GM12878 (cell line): Measurements from ENCODE around the gene SLC34A1. TPM values are rescaled to one million over a fixed set of nuclear protein-coding genes. Genes with fewer than 3 reads are reported as not detected.

Source experiments
- ATAC-seq: fragments of 200-7000 bp; cut with Tn5 transposase; 3 replicates; pipeline ENCODE4 v1.9.1; 2020; ENCODE audit warnings: mild to moderate bottlenecking, moderate library complexity
- BruUV-seq: library from RNA; stranded (reverse); fragments of 400-500 nt; replicated peaks from 2 replicates; lab custom pipeline; 2021; lab: Mats Ljungman, UMichigan
- CTCF ChIA-PET: fragments of 300-600 bp; sonication (Branson Sonifier 250); formaldehyde crosslinking; extraction: SDS; loops from one replicate; lab custom pipeline; 2021; ENCODE audit warnings: inconsistent platforms; lab: Yijun Ruan, JAX
- POLR2A ChIA-PET: fragments of 350-600 bp; formaldehyde crosslinking; extraction: SDS; loops from one replicate; lab custom pipeline; 2021; ENCODE audit warnings: inconsistent platforms; lab: Charles Lee
- RAD21 ChIA-PET: fragments of 300-600 bp; sonication (Branson Sonifier 250); formaldehyde crosslinking; loops from one replicate; lab custom pipeline; 2023; ENCODE audit warnings: antibody characterized with exemption; ENCODE audit not compliant: unreplicated experiment; lab: Charles Lee
- SMC1A ChIA-PET: fragments of 300-600 bp; sonication (Branson Sonifier 250); formaldehyde crosslinking; loops from one replicate; lab custom pipeline; 2023; ENCODE audit not compliant: unreplicated experiment, uncharacterized antibody; lab: Charles Lee
- DNase-seq: peaks from one replicate; pipeline ENCODE4 v3.0.0-alpha.2; 2011; ENCODE audit warnings: low read depth, low spot score
- FAIRE-seq: peaks from 3 replicates; lab custom pipeline; 2011; peaks lifted over from hg19 to GRCh38; lab: Jason Lieb, UNC
- H2AFZ ChIP-seq: 2 replicates; pipeline ENCODE4 v1.6.0; 2011; ENCODE audit warnings: low read depth, low read length, control low read depth; ENCODE audit not compliant: control insufficient read depth
- H3K27ac ChIP-seq: 2 replicates; pipeline ENCODE4 v1.5.1; 2011; ENCODE audit warnings: control low read depth; ENCODE audit not compliant: control insufficient read depth, insufficient read depth
- H3K27me3 ChIP-seq, 2 experiments: replicated peaks in 1 of 2; 2 replicates each; pipeline versions ENCODE4 v1.6.0 to v1.6.1; 2011; ENCODE audit warnings: low read length in 1 of 2; ENCODE audit not compliant: control insufficient read depth in 2 of 2, insufficient read depth in 2 of 2
- H3K36me3 ChIP-seq, 2 experiments: 2 replicates each; pipeline ENCODE4 v1.5.1; 2011; ENCODE audit warnings: low read length in 1 of 2; ENCODE audit not compliant: control insufficient read depth in 2 of 2, insufficient read depth in 2 of 2
- H3K4me1 ChIP-seq: 2 replicates; pipeline ENCODE4 v1.6.1; 2011; ENCODE audit warnings: mild to moderate bottlenecking, low read length, moderate library complexity, mixed read lengths; ENCODE audit not compliant: control insufficient read depth, insufficient read depth
- H3K4me2 ChIP-seq: 2 replicates; pipeline ENCODE4 v1.6.0; 2011; ENCODE audit warnings: control low read depth; ENCODE audit not compliant: control insufficient read depth, insufficient read depth
- H3K4me3 ChIP-seq: fragments of 200-600 bp; sonication (generic); 2 replicates; pipeline ENCODE4 v1.5.1; 2016
- H3K79me2 ChIP-seq: 2 replicates; pipeline ENCODE4 v1.6.0; 2011; ENCODE audit warnings: low read length; ENCODE audit not compliant: control insufficient read depth, insufficient read depth
- H3K9ac ChIP-seq: 2 replicates; pipeline ENCODE4 v1.8.0; 2011; ENCODE audit warnings: low read length, control low read depth, mixed read lengths; ENCODE audit not compliant: control insufficient read depth, insufficient read depth
- H3K9me3 ChIP-seq: replicated peaks from 3 replicates; pipeline ENCODE4 v1.5.1; 2011; ENCODE audit warnings: mild to moderate bottlenecking, low read length; ENCODE audit not compliant: control insufficient read depth, insufficient read depth
- H4K20me1 ChIP-seq: 2 replicates; pipeline ENCODE4 v1.6.0; 2011; ENCODE audit not compliant: control insufficient read depth, insufficient read depth
- BACH1 ChIP-seq: fragments of 450-650 bp; IDR thresholded peaks from 2 replicates; pipeline ENCODE4 v1.6.1; 2017; ENCODE audit warnings: mild to moderate bottlenecking, borderline replicate concordance
- BCL11A ChIP-seq: IDR thresholded peaks from 2 replicates; pipeline ENCODE4 v1.6.1; 2011; ENCODE audit warnings: low read depth, low read length
- CREM ChIP-seq: IDR thresholded peaks from 2 replicates; pipeline ENCODE4 v1.6.1; 2014; ENCODE audit warnings: antibody characterized with exemption, low read depth
- EED ChIP-seq: sonication (generic); IDR thresholded peaks from 2 replicates; pipeline ENCODE4 v1.6.1; 2016; ENCODE audit warnings: antibody characterized with exemption, low read depth
- EGR1 ChIP-seq, 2 experiments: IDR thresholded peaks; 1 replicate in 1 of 2; 2 replicates in 1 of 2; pipeline ENCODE4 v1.6.1; 2011 to 2012; ENCODE audit warnings: low read depth in 2 of 2, low read length in 2 of 2, borderline replicate concordance in 1 of 2, mild to moderate bottlenecking in 1 of 2, moderate library complexity in 1 of 2
- FOS ChIP-seq: IDR thresholded peaks from 3 replicates; pipeline ENCODE4 v1.6.1; 2011; ENCODE audit warnings: borderline replicate concordance; ENCODE audit not compliant: insufficient read length; ENCODE audit errors: extremely low read depth
- HDGF ChIP-seq: fragments of 450-650 bp; IDR thresholded peaks from 2 replicates; pipeline ENCODE4 v1.6.1; 2016; ENCODE audit warnings: antibody characterized with exemption
- NBN ChIP-seq: fragments of 450-650 bp; IDR thresholded peaks from 2 replicates; pipeline ENCODE4 v1.6.1; 2016
- NR2F1 ChIP-seq: fragments of 450-650 bp; conservative IDR thresholded peaks from 2 replicates; pipeline ENCODE4 v1.6.1; 2017; ENCODE audit warnings: mild to moderate bottlenecking
- POLR2A ChIP-seq: IDR thresholded peaks from 2 replicates; pipeline ENCODE4 v1.6.1; 2011; ENCODE audit warnings: low read depth, mild to moderate bottlenecking, low read length
- RAD51 ChIP-seq: fragments of 450-650 bp; IDR thresholded peaks from 2 replicates; pipeline ENCODE4 v1.6.1; 2016; ENCODE audit warnings: moderate library complexity, mild to moderate bottlenecking, inconsistent platforms
- SREBF2 ChIP-seq: IDR thresholded peaks from 2 replicates; pipeline ENCODE4 v1.6.1; 2012; ENCODE audit warnings: mild to moderate bottlenecking, low read length
- STAT3 ChIP-seq: IDR thresholded peaks from 2 replicates; pipeline ENCODE4 v1.6.1; 2011; ENCODE audit warnings: low read depth, low read length, improper control_type of control experiment
- SUZ12 ChIP-seq: fragments of 200-600 bp; sonication (generic); IDR thresholded peaks from one replicate; pipeline ENCODE4 v1.6.1; 2018; ENCODE audit warnings: antibody characterized with exemption, mild to moderate bottlenecking; ENCODE audit not compliant: unreplicated experiment
- YY1 ChIP-seq: IDR thresholded peaks from 2 replicates; pipeline ENCODE4 v1.6.1; 2011; ENCODE audit warnings: low read depth, mild to moderate bottlenecking, low read length
- ZBED1 ChIP-seq: IDR thresholded peaks from 2 replicates; pipeline ENCODE4 v1.6.1; 2016; ENCODE audit warnings: borderline replicate concordance
- WGBS: methylation state at CpG from one replicate; pipeline ENCODE4 v1.1.6; 2016; ENCODE audit warnings: low lambda C conversion rate; ENCODE audit not compliant: insufficient replicate concordance, insufficient coverage; ENCODE audit errors: missing lambda C conversion rate; 5-methylcytosine and 5-hydroxymethylcytosine counted together
- in situ Hi-C: fragments of 300-500 bp; cut with MboI; formaldehyde crosslinking; loops from 9 replicates; pipeline ENCODE4 v1.14.3; 2018; ENCODE audit warnings: mixed read lengths
- intact Hi-C: fragments of 100-400 bp; cut with micrococcal nuclease; formaldehyde crosslinking; loops from one replicate; pipeline ENCODE4 v1.14.2; 2022; ENCODE audit not compliant: unreplicated experiment
- polyA plus RNA-seq, 11 experiments: library from polyadenylated mRNA; depleted of rRNA in 4 of 11; unstranded in 6 of 11; stranded (reverse) in 5 of 11; fragments of >200 nt; fragmentation: Nextera tagmentation in 4 of 11; fragmentation: Illumina TruSeq in 1 of 11; extraction: Ambion mirVana in 4 of 11; extraction: Trizol in 1 of 11; gene quantifications; 1 replicate in 1 of 11; 2 replicates in 10 of 11; pipeline versions ENCODE4 v1.2.1 to v1.2.3, GENCODE V29; 2011 to 2016; ENCODE audit warnings: inconsistent platforms in 2 of 11, missing spikeins in 2 of 11, low read depth in 1 of 11
- total RNA-seq, 4 experiments: library from RNA; depleted of rRNA in 3 of 4; stranded (reverse); fragments of >200 nt in 3 of 4; fragmentation: Illumina TruSeq in 1 of 4; extraction: Trizol in 1 of 4; gene quantifications; 2 replicates each; pipeline versions ENCODE4 v1.2.1 to v1.2.3, GENCODE V29; 2013 to 2021
- TF ChIP-seq, protein P1 (sequence below): IDR thresholded peaks from 2 replicates; pipeline ENCODE4 v1.6.1; 2011; ENCODE audit warnings: borderline replicate concordance, low read depth, mild to moderate bottlenecking, moderate library complexity, low read length; ENCODE audit not compliant: insufficient read depth, poor library complexity, severe bottlenecking
- TF ChIP-seq, protein P2 (sequence below): IDR thresholded peaks from 2 replicates; pipeline ENCODE4 v1.6.1; 2012; ENCODE audit warnings: low read depth, low read length, improper control_type of control experiment
- TF ChIP-seq, protein P3 (sequence below): fragments of 450-650 bp; IDR thresholded peaks from 2 replicates; pipeline ENCODE4 v1.6.1; 2017; ENCODE audit warnings: mild to moderate bottlenecking, moderate library complexity

Gene SLC34A1
- total and polyA plus RNA-seq, 10 of the 15 experiments (the other 5 are each of a cell fraction or from before 2014, with no cell fraction given), result 0.03 to 0.14 (median 0.09) TPM; not detected in 2

DNA sequence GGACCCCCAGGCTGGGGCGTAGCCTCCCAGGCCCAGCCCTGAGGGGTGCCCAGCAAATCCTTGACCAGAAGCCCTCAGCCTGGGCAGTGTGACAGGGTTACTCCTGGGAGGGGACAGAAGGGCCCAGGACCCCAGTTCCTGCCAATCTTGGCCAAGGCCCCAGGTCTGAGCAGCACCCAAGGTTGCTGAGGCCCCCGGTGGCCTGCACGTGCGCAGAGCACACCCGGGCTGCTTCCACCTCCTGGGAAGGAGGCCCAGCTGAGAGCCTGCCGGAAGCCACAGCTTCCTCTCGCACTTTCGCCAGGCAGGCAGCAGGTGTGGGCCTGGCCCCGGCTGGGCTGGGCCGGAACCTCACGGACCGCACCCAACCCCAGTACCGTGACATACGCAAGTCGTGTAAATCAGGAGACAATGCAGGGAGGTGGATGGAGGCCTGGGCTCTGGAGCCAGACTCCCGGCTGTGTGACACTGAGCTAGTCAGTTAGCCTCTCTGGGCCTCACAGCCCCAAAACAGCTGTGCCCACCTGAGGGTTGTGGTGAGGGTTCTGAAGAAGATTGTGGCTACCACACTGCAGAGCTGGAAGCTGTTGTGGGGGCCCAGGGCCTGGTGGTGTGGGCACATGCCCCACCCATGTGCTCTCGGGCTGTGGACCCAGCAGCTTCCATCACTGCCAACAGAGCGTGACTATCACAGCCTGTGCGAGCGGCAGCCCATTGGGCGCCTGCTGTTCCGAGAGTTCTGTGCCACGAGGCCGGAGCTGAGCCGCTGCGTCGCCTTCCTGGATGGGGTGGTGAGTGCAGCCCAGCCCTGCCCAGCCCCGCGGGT, 47.3 kb downstream of the SLC34A1 start:
- ChIA-PET RAD21 (interaction anchor here (0.6 to 11.0 kb wide), 14 partner anchors 9 to 122 kb away, joined by 3 to 288 read pairs (median 4); partner anchors contain the start of gene PRR7), POLR2A (interaction anchor here (0.9 to 13.4 kb wide), 8 partner anchors 9 to 168 kb away, joined by 3 to 358 read pairs (median 6); partner anchors contain the start of genes F12, PFN3 and PRR7), SMC1A (interaction anchor here (0.6 to 7.2 kb wide), 11 partner anchors 10 to 632 kb away, joined by 3 to 73 read pairs (median 7); partner anchors contain the start of gene PRR7), CTCF (interaction anchor here (0.6 to 13.2 kb wide), 10 partner anchors 15 to 119 kb away, joined by 3 to 188 read pairs (median 4); partner anchors contain the start of genes PFN3 and PRR7)
- peak; percentile 77 for DNase-seq
- Histone ChIP-seq H2AFZ (no peak overlapping the region), H3K4me2 (peak overlapping the region; percentile 65), H3K27ac (peak overlapping the region; percentile 94), H3K4me1 (peaks cover 49% of the 10 kb centered on the region), H3K4me3 (peak overlapping the region; percentile 83; the same call in 1 of the 2 replicates), H3K27me3 (no peaks in the 10 kb centered on the region), H3K9me3 (no peaks in the 10 kb centered on the region), H3K79me2 (peaks cover 58% of the 10 kb centered on the region), H4K20me1 (no peaks in the 10 kb centered on the region), H3K9ac (peak overlapping the region; percentile 93), H3K36me3 (peaks cover 32 to 40% of the 10 kb centered on the region in 2 experiments)
- intact Hi-C loops (loop anchor here (2.0 kb wide), 1 partner anchor 17 kb away; no protein-coding TSS in a partner anchor), in situ Hi-C loops (no loop called here)
- no TSS peak for BruUV-seq
- WGBS, result 1% methylated on average over 29 of the region's 29 CpGs
- FAIRE-seq, result peak; percentile 97
- ATAC-seq, result peak; percentile 59
- peak; percentile 65; the same call in 1 of the 2 replicates for TF ChIP-seq CREM
- TF ChIP-seq, protein P1, sequence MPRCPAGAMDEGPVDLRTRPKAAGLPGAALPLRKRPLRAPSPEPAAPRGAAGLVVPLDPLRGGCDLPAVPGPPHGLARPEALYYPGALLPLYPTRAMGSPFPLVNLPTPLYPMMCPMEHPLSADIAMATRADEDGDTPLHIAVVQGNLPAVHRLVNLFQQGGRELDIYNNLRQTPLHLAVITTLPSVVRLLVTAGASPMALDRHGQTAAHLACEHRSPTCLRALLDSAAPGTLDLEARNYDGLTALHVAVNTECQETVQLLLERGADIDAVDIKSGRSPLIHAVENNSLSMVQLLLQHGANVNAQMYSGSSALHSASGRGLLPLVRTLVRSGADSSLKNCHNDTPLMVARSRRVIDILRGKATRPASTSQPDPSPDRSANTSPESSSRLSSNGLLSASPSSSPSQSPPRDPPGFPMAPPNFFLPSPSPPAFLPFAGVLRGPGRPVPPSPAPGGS, result peak; percentile 5
- TF ChIP-seq SUZ12, result no peak
- peak; percentile 32; the same call in 1 of the 2 replicates for TF ChIP-seq NR2F1
- TF ChIP-seq RAD51, result no peak
- TF ChIP-seq BCL11A, result no peak
- TF ChIP-seq BACH1, result peak; percentile 83
- peak; percentile 98 for TF ChIP-seq ZBED1
- peak; percentile 82; the same call in 1 of the 2 replicates for TF ChIP-seq NBN
- no peak for TF ChIP-seq POLR2A
- TF ChIP-seq HDGF, result peak; percentile 31; the same call in 1 of the 2 replicates
- no peak for TF ChIP-seq SREBF2
- TF ChIP-seq, protein P2, sequence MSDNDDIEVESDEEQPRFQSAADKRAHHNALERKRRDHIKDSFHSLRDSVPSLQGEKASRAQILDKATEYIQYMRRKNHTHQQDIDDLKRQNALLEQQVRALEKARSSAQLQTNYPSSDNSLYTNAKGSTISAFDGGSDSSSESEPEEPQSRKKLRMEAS, result peak; percentile 80; the same call in 1 of the 2 replicates
- TF ChIP-seq STAT3, result no peak
- TF ChIP-seq, protein P3, sequence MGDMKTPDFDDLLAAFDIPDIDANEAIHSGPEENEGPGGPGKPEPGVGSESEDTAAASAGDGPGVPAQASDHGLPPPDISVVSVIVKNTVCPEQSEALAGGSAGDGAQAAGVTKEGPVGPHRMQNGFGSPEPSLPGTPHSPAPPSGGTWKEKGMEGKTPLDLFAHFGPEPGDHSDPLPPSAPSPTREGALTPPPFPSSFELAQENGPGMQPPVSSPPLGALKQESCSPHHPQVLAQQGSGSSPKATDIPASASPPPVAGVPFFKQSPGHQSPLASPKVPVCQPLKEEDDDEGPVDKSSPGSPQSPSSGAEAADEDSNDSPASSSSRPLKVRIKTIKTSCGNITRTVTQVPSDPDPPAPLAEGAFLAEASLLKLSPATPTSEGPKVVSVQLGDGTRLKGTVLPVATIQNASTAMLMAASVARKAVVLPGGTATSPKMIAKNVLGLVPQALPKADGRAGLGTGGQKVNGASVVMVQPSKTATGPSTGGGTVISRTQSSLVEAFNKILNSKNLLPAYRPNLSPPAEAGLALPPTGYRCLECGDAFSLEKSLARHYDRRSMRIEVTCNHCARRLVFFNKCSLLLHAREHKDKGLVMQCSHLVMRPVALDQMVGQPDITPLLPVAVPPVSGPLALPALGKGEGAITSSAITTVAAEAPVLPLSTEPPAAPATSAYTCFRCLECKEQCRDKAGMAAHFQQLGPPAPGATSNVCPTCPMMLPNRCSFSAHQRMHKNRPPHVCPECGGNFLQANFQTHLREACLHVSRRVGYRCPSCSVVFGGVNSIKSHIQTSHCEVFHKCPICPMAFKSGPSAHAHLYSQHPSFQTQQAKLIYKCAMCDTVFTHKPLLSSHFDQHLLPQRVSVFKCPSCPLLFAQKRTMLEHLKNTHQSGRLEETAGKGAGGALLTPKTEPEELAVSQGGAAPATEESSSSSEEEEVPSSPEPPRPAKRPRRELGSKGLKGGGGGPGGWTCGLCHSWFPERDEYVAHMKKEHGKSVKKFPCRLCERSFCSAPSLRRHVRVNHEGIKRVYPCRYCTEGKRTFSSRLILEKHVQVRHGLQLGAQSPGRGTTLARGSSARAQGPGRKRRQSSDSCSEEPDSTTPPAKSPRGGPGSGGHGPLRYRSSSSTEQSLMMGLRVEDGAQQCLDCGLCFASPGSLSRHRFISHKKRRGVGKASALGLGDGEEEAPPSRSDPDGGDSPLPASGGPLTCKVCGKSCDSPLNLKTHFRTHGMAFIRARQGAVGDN, result peak; percentile 93
- TF ChIP-seq FOS, result no peak
- peak; percentile 96 for TF ChIP-seq EED
- TF ChIP-seq EGR1 (IDR thresholded peaks at IDR 0.05; ENCODE audit: borderline replicate concordance in 1 of 2, low read depth in 2 of 2, low read length in 2 of 2), result no peak; a peak in 1 of 3 replicates
- TF ChIP-seq YY1, result peak; percentile 5; the same call in 1 of the 2 replicates
